ENCODE measurements around the gene IL17RD. TPM values are rescaled to one million over a fixed set of nuclear protein-coding genes. Genes with fewer than 3 reads are reported as not detected.
"Not testable (repeated sequence)": the region's sequence is repeated elsewhere in the genome, so short reads cannot be mapped to it uniquely, and the experiment has no call there.

Gene IL17RD
- total RNA-seq, 1 experiment from 2014 or later, result 3.1 TPM

- H3K27ac Mint-ChIP-seq (ENCODE audit: unreplicated experiment), result no peak overlapping the region
- no peaks in the 10 kb centered on the region for H3K27me3 ChIP-seq (replicated peaks; ENCODE audit: control insufficient read depth, insufficient read depth, low read length)
- no peaks in the 10 kb centered on the region for H3K4me1 ChIP-seq
- H3K27me3 Mint-ChIP-seq (ENCODE audit: insufficient read depth, unreplicated experiment), result no peaks in the 10 kb centered on the region
- BruUV-seq (replicated peaks), result no TSS peak
- ChIA-PET POLR2A (no interaction called here), CTCF (no interaction called here)
- no peaks in the 10 kb centered on the region for H3K9me3 ChIP-seq
- TF ChIP-seq, protein P1, sequence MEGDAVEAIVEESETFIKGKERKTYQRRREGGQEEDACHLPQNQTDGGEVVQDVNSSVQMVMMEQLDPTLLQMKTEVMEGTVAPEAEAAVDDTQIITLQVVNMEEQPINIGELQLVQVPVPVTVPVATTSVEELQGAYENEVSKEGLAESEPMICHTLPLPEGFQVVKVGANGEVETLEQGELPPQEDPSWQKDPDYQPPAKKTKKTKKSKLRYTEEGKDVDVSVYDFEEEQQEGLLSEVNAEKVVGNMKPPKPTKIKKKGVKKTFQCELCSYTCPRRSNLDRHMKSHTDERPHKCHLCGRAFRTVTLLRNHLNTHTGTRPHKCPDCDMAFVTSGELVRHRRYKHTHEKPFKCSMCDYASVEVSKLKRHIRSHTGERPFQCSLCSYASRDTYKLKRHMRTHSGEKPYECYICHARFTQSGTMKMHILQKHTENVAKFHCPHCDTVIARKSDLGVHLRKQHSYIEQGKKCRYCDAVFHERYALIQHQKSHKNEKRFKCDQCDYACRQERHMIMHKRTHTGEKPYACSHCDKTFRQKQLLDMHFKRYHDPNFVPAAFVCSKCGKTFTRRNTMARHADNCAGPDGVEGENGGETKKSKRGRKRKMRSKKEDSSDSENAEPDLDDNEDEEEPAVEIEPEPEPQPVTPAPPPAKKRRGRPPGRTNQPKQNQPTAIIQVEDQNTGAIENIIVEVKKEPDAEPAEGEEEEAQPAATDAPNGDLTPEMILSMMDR (IDR thresholded peaks at IDR 0.05; ENCODE audit: insufficient read depth in 1 of 2, low read depth in 1 of 2, low read length in 1 of 2, severe bottlenecking in 1 of 2, unreplicated experiment in 1 of 2), result no peak
- no peaks in the 10 kb centered on the region for H3K4me1 Mint-ChIP-seq (ENCODE audit: low read depth, unreplicated experiment)
- no peak overlapping the region for H3K4me3 ChIP-seq (ENCODE audit: low read depth, low read length)
- H3K36me3 ChIP-seq (ENCODE audit: control insufficient read depth, insufficient read depth, low read length), result no peaks in the 10 kb centered on the region
- no peaks in the 10 kb centered on the region for H3K36me3 Mint-ChIP-seq (ENCODE audit: insufficient read depth, unreplicated experiment)
- no peak overlapping the region for H3K4me3 Mint-ChIP-seq (ENCODE audit: unreplicated experiment)
- no peaks in the 10 kb centered on the region for H3K9me3 Mint-ChIP-seq (ENCODE audit: unreplicated experiment)
- no peak for DNase-seq
- intact Hi-C loops (cut with micrococcal nuclease; ENCODE audit: unreplicated experiment), result no loop called here
Observed at GRCh38 chr3:57086201-57086600, 79.0 kb downstream of the IL17RD start.

GRCh38 chr3:57085211-57085610 lies 79.9 kb downstream of the IL17RD start:
- H3K27me3 ChIP-seq (replicated peaks; ENCODE audit: control insufficient read depth, insufficient read depth, low read length), result no peaks in the 10 kb centered on the region
- no peaks in the 10 kb centered on the region for H3K36me3 ChIP-seq (ENCODE audit: control insufficient read depth, insufficient read depth, low read length)
- no peaks in the 10 kb centered on the region for H3K4me1 ChIP-seq
- H3K4me3 ChIP-seq (ENCODE audit: low read depth, low read length), result no peak overlapping the region
- H3K27me3 Mint-ChIP-seq (ENCODE audit: insufficient read depth, unreplicated experiment), result no peaks in the 10 kb centered on the region
- ChIA-PET CTCF (no interaction called here), POLR2A (no interaction called here)
- DNase-seq, result no peak
- no peak overlapping the region for H3K27ac Mint-ChIP-seq (ENCODE audit: unreplicated experiment)
- no peak overlapping the region for H3K4me3 Mint-ChIP-seq (ENCODE audit: unreplicated experiment)
- H3K9me3 Mint-ChIP-seq (ENCODE audit: unreplicated experiment), result no peaks in the 10 kb centered on the region
- no peaks in the 10 kb centered on the region for H3K36me3 Mint-ChIP-seq (ENCODE audit: insufficient read depth, unreplicated experiment)
- no peaks in the 10 kb centered on the region for H3K9me3 ChIP-seq
- intact Hi-C loops (cut with micrococcal nuclease; ENCODE audit: unreplicated experiment), result no loop called here
- BruUV-seq (replicated peaks), result no TSS peak
- TF ChIP-seq, protein P1 (IDR thresholded peaks at IDR 0.05; ENCODE audit: insufficient read depth in 1 of 2, low read depth in 1 of 2, low read length in 1 of 2, severe bottlenecking in 1 of 2, unreplicated experiment in 1 of 2), result no peak
- no peaks in the 10 kb centered on the region for H3K4me1 Mint-ChIP-seq (ENCODE audit: low read depth, unreplicated experiment)

DNA sequence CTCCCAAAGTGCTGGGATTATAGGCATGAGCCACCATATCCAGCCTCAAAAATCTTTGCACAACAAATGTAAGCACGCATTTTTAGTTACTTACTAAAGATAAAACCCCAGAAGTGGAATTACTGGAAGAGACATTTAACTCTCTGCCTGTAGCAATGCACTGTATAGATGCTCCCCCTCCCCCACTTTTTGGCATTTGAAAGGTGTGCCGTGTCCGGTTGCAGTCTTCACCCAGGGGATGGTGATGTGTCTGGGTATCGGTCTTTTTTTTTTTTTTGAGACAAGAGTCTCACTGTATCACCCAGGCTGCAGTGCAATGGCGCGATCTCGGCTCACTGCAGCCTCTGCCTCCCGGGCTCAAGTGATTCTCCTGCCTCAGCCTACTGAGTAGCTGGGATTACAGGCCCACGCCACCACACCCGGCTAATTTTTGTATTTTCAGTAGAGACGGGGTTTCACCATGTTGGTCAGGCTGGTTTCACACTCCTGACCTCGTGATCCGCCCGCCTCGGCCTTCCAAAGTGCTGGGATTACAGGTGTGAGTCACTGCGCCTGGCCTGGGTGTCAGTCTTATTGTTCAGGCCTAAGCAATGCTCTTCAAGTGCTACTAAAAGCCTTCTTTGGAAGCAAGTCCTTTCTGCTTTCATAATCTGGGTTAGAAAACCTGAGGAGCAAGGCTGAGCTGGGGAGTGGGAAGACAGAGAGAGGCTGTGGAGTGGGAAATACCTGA lies 81.7 kb downstream of the IL17RD start:
- H3K27me3 ChIP-seq (replicated peaks; ENCODE audit: control insufficient read depth, insufficient read depth, low read length); H3K36me3 Mint-ChIP-seq (ENCODE audit: insufficient read depth, unreplicated experiment); H3K4me1 Mint-ChIP-seq (ENCODE audit: low read depth, unreplicated experiment); H3K27me3 Mint-ChIP-seq (ENCODE audit: insufficient read depth, unreplicated experiment); intact Hi-C loops (cut with micrococcal nuclease; ENCODE audit: unreplicated experiment); H3K9me3 Mint-ChIP-seq (ENCODE audit: unreplicated experiment); H3K36me3 ChIP-seq (ENCODE audit: control insufficient read depth, insufficient read depth, low read length); CTCF ChIA-PET; BruUV-seq (replicated peaks); H3K4me1 ChIP-seq; H3K27ac Mint-ChIP-seq (ENCODE audit: unreplicated experiment); H3K9me3 ChIP-seq; DNase-seq; POLR2A ChIA-PET; H3K4me3 ChIP-seq (ENCODE audit: low read depth, low read length); H3K4me3 Mint-ChIP-seq (ENCODE audit: unreplicated experiment): not testable (repeated sequence)

Measured in Caco-2 (cell line).